Stimulated activated CD4-positive, alpha-beta T cell treated with anti-CD3 and anti-CD28 coated beads, Interleukin-1b, Interleukin-23, amount 100 ng/mL, for 24 hours (primary cell): ENCODE data around the gene ETS1.

Experiments
- DNase-seq, 4 experiments: peaks; one replicate each; pipeline ENCODE4 v3.0.0-alpha.2; 2020; ENCODE audit warnings: low read depth in 4 of 4, low spot score in 1 of 4

The ETS1 gene

DNA sequence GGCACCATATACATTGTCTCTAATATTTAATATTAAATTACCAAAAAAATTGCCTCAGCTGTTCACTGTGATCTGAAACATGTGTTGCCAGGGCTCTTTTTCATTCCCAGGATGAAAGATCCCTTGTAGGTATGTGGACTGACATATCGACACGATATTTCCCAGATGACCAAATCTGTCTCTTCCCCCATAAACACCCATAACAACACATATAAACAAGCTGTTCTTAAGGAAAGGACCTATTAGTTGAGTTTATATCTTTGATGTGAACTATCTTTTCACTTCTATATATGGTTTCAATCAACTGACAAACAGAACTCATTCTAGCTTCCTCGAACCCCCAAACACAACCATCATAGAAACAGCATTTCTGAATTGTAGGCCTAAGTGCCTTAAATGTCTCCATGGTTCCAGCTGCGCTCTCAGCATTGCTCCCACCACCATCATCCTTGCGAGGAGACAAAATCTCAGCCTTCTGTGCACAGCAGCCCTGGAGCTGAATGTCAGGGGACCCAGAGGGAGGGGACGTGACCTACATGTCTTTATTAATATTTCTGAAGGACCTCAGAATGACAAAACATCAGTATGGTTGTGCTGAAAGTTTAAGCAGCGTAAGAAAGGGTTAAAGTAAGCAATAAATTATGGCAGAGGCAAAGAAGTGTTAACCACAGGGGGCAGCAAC is 67.0 kb downstream of the ETS1 start:
- DNase-seq: no peak

DNA sequence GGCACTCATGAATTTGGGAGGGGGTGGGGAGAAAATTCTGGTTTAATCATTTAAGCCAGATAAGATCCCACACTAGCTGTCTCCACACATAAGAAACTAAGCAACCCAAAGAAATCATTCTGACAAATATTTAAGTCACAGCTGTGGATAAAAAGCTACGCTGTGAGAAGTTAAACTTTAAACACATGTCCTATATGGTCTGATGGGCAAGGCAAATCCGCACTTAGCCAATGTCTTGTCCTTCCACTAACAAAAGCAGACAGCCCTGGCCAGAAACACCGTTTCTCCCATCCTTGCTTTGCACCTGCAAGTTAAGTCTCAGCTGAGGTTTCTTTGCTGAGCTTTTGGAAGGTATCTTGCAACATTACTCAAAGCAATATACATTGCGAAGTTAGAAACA is 68.0 kb downstream of the ETS1 start:
- no peak for DNase-seq

- DNase-seq: no peak
Observed at GRCh38 chr11:128518493-128519207, 68.7 kb downstream of the ETS1 start.

GRCh38 chr11:128517451-128518230 is 69.7 kb downstream of the ETS1 start:
- no peak for DNase-seq

DNA sequence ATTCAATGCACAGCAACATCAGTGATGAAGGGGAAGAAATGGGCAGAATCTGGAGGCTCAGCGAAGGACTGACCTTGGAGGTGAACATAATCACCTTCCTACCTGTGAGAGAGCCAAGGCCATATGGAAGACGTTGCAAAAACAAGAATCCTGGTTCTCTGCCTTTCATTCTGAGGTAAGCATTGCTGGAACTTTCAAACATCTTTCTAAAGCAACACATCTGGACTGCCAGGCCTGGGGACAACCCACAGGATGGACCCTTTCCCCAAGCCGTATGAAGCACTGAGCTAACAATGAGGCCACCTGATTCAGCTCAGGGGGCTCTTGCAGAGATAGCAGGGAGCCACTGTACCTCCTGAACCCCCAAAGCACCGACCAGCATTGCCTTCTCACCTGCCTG is 70.5 kb downstream of the ETS1 start:
- DNase-seq: no peak

DNA sequence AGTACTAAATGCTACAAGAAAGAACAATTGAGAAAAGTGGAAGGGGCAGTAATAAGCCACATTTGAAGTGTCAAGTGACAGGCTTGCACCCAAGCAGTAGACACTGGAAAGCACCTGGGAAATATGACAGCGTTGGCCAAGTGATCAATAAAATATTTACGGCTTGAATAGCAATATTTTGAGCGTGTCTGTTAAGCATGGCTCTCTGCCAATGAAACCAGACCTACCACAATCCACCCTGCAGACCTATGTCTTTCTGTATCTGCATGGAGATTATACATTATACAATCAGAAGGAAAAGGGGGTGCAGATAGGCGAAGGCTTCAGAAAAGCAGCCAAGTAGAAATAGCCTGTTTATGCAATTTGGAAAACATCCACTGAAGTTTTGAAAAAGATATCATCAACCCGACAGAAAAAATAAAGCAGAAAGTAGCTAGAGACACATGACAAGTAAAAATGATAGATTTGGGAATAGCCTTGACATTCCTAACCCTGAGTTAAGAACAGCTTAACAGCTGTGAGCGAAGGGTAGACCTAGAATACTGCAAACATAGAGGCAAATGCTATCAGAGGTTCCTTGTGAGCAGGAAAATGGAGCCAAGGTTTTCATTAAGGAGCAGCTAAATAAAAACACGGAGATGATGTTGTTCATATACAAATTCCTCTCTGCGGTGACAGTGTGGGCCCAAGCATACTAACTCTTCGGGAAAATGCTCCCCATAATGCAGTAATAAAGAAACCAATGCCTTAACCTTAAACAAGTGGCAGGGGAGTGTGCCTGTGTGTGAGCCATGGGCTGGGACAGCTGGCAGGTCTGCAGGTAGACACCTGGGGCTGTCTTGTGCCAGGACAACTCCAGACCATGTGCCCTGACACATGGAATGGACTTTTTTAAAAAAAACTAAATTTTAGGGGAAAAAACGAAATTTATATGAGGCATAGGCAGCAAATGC is 71.3 kb downstream of the ETS1 start:
- DNase-seq: no peak

GRCh38 chr11:128515086-128515485 is 72.3 kb downstream of the ETS1 start:
- DNase-seq: no peak

DNA sequence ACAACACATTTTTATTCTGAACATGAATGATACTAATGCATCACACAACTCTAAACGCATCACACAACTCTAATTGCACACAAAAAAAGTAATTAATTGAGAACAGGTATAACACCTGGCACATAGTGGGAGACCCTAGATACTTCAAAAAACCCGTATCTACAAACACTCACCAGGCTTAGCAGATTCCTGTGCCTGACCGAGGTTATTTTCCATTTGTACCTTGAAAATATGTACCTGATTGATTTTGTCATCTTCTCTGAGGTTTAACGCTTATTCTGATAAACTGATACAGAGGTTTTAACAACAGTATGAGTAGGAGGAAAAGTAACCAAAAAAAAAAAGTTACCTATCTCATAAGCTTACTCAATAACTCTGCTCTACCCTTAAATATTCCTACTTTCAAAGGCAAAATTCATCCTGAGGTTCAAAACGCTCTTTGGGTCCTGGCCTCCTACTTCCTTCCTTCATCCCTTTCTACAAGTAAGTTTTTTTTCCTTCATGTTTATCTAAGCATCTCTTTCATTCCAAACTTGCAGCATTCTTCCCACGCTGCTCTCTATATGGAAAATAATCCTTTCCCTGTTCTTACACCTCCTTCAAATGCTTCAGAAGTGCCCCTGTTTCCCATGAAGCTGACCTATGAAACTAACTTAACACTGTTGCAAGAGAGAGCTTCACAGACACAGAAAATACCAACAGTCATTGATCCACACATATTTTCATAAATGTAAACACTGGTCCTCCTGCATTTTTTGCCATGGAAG is 73.3 kb downstream of the ETS1 start:
- no peak for DNase-seq

DNA sequence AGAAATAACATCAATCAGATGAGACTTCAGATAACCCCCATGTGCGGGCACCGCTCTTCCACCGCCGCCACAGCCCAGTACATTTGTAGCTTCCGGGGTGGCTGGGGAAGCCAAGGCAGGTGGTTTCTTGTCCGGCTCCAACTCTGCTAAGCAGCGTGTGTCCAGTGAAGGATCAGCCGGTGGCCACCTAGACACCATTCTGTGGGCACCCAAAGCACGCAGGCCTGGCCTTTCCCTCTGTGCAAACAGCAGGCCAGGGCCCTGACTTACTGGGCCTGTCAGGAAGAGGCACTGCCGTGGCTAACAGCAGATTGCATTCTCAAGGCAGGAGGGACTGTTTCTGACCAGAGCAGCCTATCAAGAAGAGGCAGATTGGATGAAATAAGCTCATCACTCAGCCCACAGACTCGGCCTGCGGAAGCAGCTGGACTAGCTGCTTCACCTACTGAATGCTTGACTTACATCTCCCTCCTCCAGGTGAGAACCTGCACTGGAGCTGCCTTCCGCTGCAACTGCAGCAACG is 74.8 kb downstream of the ETS1 start:
- DNase-seq: no peak

DNA sequence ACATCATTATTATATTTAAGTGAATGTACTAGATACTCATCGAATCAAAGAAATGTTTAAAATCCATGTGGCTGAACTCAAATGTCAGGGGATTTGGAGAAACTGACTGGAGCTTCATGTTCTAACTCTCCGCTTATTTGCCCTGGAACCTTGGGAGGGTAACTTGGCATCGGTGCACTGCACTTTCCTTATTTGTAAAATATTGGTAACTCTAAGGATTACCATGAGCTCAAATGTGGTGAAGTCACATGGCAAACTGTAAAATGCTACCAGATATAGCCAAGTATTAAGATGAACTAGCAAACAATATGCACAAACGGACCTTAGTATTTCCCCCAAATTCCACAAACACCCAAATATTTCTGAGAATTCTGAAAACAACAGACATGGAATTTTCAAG is 75.6 kb downstream of the ETS1 start:
- no peak for DNase-seq

GRCh38 chr11:128509621-128510389 is 77.6 kb downstream of the ETS1 start:
- DNase-seq: no peak

- no peak for DNase-seq
Observed at GRCh38 chr11:128508770-128509510, 78.4 kb downstream of the ETS1 start.

GRCh38 chr11:128507936-128508335 is 79.4 kb downstream of the ETS1 start:
- DNase-seq: no peak

DNA sequence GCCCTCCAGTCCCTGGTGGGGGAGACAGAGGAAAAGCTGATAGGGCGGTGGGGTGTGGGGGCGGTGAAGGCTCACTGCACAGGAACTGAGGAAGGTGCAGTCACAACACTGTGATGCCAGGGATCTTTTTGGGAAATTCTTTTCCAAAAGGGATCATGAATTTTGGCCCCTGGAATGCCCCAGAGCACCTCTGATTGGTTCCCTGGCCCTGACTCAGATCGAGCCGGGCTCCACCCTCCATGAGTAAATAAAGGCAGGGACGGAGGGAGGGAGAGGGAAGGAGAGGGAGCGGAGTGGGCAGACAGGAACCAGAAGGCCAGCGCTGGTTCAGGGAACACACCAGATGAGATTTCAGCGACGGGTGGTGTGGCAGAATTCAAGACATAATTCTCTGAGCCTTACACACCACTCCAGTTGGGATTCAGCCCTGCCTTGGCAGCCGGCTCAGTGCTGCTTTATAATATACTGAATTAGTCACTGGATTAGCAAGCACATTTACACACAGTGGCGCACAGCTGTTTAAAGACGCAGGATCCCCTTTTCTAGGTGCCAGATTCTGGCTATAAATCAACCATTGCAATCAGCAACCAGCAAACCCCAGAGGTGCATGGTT is 80.3 kb downstream of the ETS1 start:
- DNase-seq: no peak

- DNase-seq: no peak
Observed at GRCh38 chr11:128506356-128506755, 81.0 kb downstream of the ETS1 start.

GRCh38 chr11:128505449-128506065 is 81.8 kb downstream of the ETS1 start:
- DNase-seq: no peak

- DNase-seq: no peak
Observed at GRCh38 chr11:128504486-128504885, 82.9 kb downstream of the ETS1 start.
